ENCODE data around the gene HOGA1.

DNA sequence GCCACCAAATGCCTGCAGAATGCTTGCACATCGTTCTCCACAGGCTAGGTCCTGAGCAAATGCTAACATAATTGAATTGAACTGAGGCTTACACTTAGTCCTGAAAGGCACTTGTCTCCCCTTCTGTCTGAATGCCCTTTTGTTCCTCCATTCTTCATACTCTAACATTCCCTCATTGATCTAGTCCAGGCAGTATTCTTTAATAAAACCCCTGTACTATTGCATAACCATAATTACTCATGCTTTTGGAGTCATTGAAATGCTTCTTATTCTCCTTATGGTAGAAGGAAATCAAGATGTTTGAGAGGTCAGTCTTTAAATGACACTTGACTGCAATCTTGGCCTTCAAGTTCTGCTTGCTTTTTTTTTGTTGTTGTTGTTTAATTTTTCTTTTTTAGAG is 63.4 kb downstream of the HOGA1 start:
- TF ChIP-seq POLR2AphosphoS5 (IDR thresholded peaks at IDR 0.05; ENCODE audit: insufficient read depth, low read depth, low read length) (no peak), POLR2A (IDR thresholded peaks at IDR 0.05; ENCODE audit: low read depth, low read length) (no peak), EZH2 (IDR thresholded peaks at IDR 0.05; ENCODE audit: borderline replicate concordance, low read depth, low read length, severe bottlenecking) (no peak)
- TF ChIP-seq, protein P1, sequence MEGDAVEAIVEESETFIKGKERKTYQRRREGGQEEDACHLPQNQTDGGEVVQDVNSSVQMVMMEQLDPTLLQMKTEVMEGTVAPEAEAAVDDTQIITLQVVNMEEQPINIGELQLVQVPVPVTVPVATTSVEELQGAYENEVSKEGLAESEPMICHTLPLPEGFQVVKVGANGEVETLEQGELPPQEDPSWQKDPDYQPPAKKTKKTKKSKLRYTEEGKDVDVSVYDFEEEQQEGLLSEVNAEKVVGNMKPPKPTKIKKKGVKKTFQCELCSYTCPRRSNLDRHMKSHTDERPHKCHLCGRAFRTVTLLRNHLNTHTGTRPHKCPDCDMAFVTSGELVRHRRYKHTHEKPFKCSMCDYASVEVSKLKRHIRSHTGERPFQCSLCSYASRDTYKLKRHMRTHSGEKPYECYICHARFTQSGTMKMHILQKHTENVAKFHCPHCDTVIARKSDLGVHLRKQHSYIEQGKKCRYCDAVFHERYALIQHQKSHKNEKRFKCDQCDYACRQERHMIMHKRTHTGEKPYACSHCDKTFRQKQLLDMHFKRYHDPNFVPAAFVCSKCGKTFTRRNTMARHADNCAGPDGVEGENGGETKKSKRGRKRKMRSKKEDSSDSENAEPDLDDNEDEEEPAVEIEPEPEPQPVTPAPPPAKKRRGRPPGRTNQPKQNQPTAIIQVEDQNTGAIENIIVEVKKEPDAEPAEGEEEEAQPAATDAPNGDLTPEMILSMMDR (IDR thresholded peaks at IDR 0.05; ENCODE audit: extremely low read depth in 1 of 2, insufficient read depth in 1 of 2, low read depth in 1 of 2, low read length in 2 of 2) = no peak
- TF ChIP-seq, protein P2, sequence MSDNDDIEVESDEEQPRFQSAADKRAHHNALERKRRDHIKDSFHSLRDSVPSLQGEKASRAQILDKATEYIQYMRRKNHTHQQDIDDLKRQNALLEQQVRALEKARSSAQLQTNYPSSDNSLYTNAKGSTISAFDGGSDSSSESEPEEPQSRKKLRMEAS (IDR thresholded peaks at IDR 0.05; ENCODE audit: insufficient read depth, insufficient read length) = no peak
